IPS DF 4.7 (cell line): ENCODE data around the gene PSENEN.
"Not testable (repeated sequence)": the region's sequence is repeated elsewhere in the genome, so short reads cannot be mapped to it uniquely, and the experiment has no call there.

Experiments
- DNase-seq: peaks from one replicate; pipeline ENCODE4 v3.0.0-alpha.2; 2013; ENCODE audit warnings: low spot score; ENCODE audit errors: extremely low read depth

PSENEN gene

DNA sequence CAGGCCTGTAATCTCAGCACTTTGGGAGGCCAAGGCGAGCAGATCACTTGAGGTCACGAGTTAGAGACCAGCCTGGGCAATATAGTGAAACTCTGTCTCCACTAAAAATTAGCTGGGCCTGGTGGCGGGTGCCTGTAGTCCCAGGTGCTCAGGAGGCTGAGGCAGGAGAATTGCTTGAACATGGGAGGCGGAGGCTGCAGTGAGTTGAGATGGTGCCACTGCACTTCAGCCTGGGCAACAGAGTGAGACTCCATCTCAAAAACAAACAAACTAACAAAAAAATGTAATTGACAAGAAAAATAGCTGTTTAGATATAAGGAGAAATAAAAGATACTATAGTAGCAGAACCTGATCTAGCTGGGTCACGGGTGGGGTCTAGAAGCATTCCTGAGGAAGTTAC, 26.9 kb downstream of the PSENEN start:
- not testable (repeated sequence) for DNase-seq

DNA sequence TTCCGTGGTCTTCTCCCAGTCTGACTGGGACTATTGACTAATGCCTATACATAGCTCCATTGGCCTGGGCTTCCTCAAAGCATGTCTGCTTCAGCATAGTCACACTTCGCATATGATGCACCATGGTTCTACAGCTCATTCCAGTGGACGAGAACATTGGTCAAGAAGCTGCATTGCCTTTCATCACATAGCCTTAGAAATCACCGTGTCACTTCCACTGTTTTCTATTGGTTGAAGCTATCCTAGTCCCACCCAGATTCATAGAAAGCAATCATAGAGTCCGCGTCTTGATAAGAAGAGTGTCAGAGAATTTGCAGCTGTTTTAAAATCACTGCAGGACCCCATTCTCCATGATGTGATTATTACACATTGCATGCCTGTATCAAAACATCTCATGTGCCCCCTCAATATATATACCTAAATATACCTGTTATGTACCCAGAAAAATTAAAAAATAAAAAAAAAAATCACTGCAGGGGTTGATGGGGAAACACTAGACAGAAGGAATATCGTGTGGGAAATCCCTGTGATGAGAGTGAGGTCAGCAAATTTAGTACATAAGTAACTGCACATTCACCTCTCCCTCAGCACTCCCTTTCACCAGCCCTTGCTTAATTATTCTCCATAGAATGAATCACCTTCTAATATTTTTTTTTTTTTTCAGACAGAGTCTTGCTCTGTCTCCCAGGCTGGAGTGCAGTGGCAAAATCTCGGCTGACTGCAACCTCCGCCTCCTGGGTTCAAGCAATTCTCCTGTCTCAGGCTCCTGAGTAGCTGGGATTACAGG, 27.8 kb downstream of the PSENEN start:
- no peak for DNase-seq

DNA sequence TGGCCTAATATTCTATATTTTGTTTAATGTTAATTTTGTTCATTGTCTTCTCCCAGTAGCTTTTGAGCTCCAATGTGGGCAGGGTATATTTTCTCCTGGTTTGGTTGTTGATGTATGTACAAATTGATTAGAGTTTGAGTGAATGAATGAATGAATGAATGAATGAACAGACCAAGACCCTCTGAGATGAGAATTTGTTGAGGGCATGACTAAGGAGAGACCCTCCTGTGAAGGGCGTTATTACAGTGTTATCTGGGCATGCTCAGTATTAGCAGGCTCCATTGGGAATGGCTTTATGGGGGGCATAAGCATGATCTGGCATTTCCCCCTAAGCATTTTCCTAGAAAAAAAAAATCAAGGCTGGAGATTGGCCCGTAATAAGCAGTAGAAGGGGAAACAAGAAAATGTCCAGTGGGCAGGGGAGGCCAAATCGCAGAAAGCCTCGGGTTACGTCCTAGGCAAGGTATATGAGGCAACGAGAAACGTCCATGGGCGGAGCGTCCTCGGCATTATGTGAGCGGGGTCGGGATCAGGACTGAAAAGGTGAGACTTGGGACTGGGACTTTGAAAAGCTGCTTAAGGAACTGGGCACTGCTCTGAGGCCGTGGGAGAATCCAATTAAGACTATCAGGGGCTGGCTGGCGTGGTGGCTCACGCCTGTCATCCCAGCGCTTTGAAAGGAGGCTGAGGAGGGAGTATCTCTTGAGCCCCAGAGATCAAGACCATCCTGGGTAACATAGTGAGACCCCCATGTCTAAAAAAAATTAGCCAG, 29.0 kb downstream of the PSENEN start:
- no peak for DNase-seq

DNA sequence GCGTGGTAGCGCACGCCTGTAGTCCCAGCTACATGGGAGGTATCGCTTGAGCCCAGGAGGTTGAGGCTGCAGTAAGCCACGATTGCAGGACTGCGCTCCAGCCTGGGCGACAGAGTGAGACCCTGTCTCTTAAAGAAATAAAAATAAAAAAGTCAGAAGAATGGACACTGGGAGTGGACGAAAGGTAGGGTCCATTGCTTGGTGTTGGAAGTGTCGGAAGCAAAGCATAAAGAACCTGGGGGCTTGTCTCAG, 29.5 kb downstream of the PSENEN start:
- DNase-seq, result no peak

DNA sequence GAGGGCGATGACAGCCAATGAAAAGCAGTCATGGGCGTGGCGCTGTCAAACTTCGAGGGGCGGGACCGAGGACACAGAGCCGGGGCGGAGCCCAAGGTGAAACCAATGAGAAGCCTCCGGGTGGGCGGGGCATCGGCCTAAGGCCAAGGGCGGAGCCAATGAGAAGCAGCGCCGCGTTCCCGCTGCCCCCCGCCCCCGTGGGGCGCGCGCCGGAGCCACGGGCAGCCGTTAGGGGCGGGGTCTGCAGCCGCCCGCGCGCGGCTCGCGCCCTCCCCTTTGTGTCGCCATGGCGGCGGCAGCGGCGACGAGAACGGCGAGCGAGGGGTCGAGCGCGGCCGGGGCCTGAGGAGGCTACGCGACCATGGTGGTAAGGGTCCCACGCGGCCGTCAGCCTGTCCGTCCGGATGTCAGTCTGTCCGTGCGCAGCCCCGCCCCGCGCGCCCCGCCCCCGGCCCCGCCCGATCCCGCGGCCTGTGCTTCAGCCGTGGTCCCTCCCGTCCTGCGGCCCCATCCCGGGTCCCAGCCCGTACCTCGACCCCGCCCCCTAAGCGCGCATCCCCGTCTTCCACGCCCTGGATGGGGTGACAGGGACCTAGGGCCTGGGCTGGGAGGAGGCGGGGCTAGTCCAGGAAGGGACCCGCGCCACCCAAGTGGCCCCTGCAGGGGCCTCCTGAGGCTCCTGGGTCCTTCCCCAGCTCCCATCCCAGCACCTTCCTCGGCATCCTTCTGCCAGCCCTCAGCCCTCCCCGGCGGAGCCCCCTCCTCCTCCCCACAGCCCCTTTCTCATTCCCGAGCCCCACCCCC, 30.0 kb downstream of the PSENEN start, which contains the start of gene ARHGAP33:
ARHGAP33 (plus strand) TSS at position 267 of the 804 bp plus-strand sequence; CDS start at position 362, 95 bp downstream.
- DNase-seq, result no peak

- no peak for DNase-seq
Observed at GRCh38 chr19:35776102-35776788, 30.8 kb downstream of the PSENEN start.

DNA sequence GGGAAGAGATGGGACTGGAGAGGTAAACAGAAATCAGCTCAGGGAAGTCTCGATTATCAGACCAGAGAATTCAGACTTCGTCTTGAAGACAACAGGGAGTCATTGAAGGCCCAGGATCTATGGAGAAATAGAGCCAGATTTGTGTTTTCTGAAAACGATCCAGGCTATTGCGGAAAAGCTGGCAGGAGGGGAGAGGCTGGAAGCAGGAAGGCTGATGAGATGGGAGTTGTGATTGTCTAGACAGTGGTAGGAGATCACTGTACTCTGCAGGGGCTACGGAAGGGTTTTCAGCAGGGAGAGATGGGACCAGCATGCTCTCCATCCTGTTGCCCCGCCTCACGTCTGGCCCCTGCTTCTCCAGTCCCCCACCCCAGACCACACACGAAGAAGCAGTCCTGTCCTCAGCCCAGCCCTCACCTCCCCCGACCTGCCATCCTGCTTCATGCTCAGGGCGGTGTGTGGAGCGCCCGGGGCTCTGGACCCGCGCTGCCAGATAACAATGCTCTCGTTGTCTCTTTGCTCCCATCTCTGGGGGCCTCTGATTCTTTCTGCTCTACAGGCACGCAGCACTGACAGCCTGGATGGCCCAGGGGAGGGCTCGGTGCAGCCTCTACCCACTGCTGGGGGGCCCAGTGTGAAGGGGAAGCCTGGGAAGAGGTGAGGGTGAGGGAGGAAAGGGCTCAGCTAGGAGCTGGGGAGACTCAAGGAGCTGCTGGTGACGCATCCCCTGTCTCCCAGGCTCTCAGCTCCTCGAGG, 31.8 kb downstream of the PSENEN start:
- no peak for DNase-seq

DNA sequence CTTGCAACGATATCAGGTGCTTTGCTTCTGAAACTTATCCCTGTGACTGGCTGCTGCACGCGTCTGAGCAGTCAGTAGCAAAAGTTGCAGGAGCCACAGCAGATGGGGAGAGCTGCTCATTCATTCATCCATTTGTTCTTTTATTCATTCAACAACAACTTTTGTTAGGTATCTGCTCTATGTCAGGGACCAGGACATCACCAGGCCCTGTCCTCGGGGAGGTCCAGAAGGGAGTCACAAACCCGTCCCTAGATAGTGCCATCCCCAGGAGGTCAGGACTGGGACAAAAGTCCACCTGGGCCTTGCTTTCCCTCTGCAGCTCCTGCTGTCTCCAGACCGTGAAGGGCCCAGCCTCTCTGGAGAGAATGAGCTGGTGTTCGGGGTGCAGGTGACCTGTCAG, 32.5 kb downstream of the PSENEN start:
- DNase-seq, result no peak

GRCh38 chr19:35779033-35779432, 33.6 kb downstream of the PSENEN start:
- DNase-seq, result no peak

DNA sequence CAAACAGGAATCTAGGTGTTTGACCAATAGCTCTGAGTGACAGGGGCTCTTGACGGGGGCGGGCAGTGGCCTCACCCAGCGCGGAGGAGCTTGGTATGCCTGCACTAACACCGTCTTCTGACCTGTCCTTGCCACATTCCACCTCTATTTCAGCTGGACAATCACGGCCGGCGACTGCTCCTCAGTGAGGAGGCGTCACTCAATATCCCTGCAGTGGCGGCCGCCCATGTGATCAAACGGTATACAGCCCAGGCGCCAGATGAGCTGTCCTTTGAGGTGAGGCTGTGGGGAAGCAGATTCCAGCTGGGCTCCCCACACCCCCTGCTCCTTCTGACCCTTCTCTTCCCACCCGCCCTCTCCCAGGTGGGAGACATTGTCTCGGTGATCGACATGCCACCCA, 34.6 kb downstream of the PSENEN start:
- no peak for DNase-seq

- DNase-seq, result no peak
Observed at GRCh38 chr19:35780717-35781116, 35.3 kb downstream of the PSENEN start.

DNA sequence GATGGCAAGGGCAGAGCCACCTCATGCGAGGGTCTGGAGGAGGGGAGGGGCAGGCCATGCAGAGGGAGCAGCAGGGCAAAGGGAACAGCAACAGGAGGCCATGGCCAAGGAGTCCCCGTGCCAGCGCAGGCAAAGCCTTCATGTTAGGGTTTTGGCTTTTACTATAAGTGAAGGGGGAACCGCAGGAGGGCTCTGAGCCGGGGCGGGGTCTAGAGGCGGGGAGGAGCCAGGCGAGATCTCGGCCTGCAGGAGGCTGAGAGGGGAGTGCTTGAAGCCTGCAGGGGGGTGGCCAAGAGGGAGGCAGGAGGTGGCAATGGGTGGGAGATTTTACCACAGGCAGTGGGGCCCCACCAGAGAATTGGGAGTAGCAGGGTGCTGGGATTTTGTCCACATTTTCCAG, 36.2 kb downstream of the PSENEN start:
- no peak for DNase-seq

DNA sequence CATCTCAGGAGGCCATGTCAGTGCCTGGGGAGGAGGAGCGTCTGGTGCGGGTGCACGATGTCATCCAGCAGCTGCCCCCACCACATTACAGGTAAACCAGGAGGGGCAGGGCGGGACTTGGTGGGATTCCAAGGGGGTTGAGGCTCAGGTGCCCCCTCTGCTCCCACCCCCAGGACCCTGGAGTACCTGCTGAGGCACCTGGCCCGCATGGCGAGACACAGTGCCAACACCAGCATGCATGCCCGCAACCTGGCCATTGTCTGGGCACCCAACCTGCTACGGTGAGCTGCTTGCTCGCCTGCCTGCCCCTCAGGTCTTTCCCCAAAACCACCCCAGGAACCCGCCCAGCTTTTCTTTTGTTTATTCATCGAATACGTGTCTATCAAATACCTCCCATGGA, 37.1 kb downstream of the PSENEN start:
- DNase-seq, result no peak

GRCh38 chr19:35783469-35784434, 38.3 kb downstream of the PSENEN start:
- no peak for DNase-seq

DNA sequence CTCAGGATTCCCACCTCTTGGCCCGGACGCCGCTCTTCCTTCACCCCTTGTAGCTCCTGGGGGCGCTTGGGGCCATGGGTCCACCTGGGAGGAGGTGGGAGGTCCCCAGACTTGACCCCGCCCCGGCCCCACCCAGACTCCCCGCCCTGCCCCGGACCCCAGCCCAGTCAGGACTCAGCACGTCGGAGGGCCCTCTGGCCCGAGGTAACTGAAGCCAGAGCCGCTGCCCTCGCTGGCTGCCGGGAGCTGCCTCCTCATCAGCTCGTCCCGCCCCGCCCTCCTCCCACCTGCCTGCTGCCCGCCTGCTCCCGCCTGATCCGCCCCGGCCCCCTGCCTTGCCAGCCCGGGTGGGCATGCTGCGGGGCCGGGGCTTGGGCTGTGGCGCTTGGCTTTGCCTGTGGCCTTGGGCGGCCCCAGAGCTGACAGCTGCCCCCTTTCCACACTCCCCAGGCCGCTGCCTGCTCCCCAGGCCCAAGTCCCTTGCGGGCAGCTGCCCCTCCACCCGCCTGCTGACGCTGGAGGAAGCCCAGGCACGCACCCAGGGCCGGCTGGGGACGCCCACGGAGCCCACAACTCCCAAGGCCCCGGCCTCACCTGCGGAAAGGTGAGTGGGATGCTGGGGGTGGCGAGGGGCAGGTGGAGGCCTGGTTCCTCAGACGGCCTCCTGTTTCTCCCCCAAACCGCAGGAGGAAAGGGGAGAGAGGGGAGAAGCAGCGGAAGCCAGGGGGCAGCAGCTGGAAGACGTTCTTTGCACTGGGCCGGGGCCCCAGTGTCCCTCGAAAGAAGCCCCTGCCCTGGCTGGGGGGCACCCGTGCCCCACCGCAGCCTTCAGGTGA, 39.3 kb downstream of the PSENEN start:
- no peak for DNase-seq

DNA sequence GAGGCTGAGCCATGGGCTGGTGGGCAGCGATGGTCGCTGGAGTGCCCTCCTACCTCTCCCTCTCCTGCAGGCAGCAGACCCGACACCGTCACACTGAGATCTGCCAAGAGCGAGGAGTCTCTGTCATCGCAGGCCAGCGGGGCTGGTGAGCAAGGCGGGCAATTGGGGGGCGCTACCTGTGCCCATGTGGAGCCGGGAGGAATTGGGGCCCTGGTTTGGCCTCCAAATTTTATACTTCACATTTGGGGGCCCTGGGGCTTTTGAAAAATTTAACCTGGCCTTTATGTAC, 39.8 kb downstream of the PSENEN start:
- DNase-seq, result no peak

GRCh38 chr19:35786299-35787160, 41.1 kb downstream of the PSENEN start:
- no peak for DNase-seq

- DNase-seq, result no peak
Observed at GRCh38 chr19:35787227-35787799, 41.9 kb downstream of the PSENEN start.
